A673 (cell line): ENCODE data around the gene DMRT3. TPM values are rescaled to one million over a fixed set of nuclear protein-coding genes. Genes with fewer than 3 reads are reported as not detected.

Experiments used
- BruUV-seq: library from RNA; stranded (reverse); fragments of 400-500 nt; replicated peaks from 2 replicates; lab custom pipeline; 2021; lab: Mats Ljungman, UMichigan
- CTCF ChIA-PET: fragments of 300-600 bp; sonication (Branson Sonifier 250); formaldehyde crosslinking; loops from one replicate; lab custom pipeline; 2022; ENCODE audit warnings: antibody characterized with exemption; lab: Charles Lee
- POLR2A ChIA-PET: fragments of 300-600 bp; sonication (Branson Sonifier 250); formaldehyde crosslinking; loops from one replicate; lab custom pipeline; 2022; ENCODE audit warnings: antibody characterized with exemption; ENCODE audit not compliant: low non-redundant PET; lab: Charles Lee
- DNase-seq: peaks from one replicate; pipeline ENCODE4 v3.0.0-alpha.2; 2015; ENCODE audit warnings: low spot score
- H3K27ac ChIP-seq: fragments of 200-600 bp; sonication (generic); 2 replicates; pipeline ENCODE4 v1.5.1; 2016; ENCODE audit warnings: mixed run types, low read depth, mild to moderate bottlenecking, mixed read lengths, antibody characterized with exemption, low read length; ENCODE audit not compliant: poor library complexity, severe bottlenecking
- H3K27me3 ChIP-seq: fragments of 200-600 bp; sonication (generic); replicated peaks from 2 replicates; pipeline ENCODE4 v1.6.1; 2017; ENCODE audit warnings: mixed run types, low read depth, mild to moderate bottlenecking, mixed read lengths, antibody characterized with exemption, low read length; ENCODE audit not compliant: insufficient read depth, poor library complexity
- H3K36me3 ChIP-seq: fragments of 200-600 bp; sonication (generic); 2 replicates; pipeline ENCODE4 v1.6.1; 2016; ENCODE audit warnings: mixed run types, mild to moderate bottlenecking, mixed read lengths, antibody characterized with exemption, low read length; ENCODE audit not compliant: insufficient read depth, poor library complexity, severe bottlenecking
- H3K4me1 ChIP-seq: fragments of 200-600 bp; sonication (generic); 2 replicates; pipeline ENCODE4 v1.6.1; 2017; ENCODE audit warnings: mixed run types, mild to moderate bottlenecking, mixed read lengths, antibody characterized with exemption, low read length; ENCODE audit not compliant: insufficient read depth, poor library complexity, severe bottlenecking
- H3K4me3 ChIP-seq: fragments of 200-600 bp; sonication (generic); 2 replicates; pipeline ENCODE4 v1.5.1; 2016; ENCODE audit warnings: low read depth, mixed run types, mild to moderate bottlenecking, mixed read lengths, low read length; ENCODE audit not compliant: poor library complexity, severe bottlenecking
- H3K9me3 ChIP-seq: fragments of 200-600 bp; sonication (generic); 2 replicates; pipeline ENCODE4 v1.6.1; 2016; ENCODE audit warnings: mixed run types, low read depth, mild to moderate bottlenecking, mixed read lengths, antibody characterized with exemption, low read length; ENCODE audit not compliant: poor library complexity, severe bottlenecking
- CTCF ChIP-seq: fragments of 300-800, 200-600 bp; sonication (generic); conservative IDR thresholded peaks from 2 replicates; pipeline ENCODE4 v1.5.1; 2017; ENCODE audit warnings: low read depth, mild to moderate bottlenecking, antibody characterized with exemption, low read length, moderate library complexity, mixed read lengths
- EZH2 ChIP-seq: fragments of 200-600 bp; sonication (generic); IDR thresholded peaks from 2 replicates; pipeline ENCODE4 v1.6.1; 2017; ENCODE audit warnings: borderline replicate concordance, low read depth, mild to moderate bottlenecking, mixed read lengths, antibody characterized with exemption, low read length; ENCODE audit not compliant: poor library complexity, severe bottlenecking
- intact Hi-C: fragments of 100-400 bp; cut with micrococcal nuclease; formaldehyde crosslinking; loops from one replicate; pipeline ENCODE4 v1.10.0; 2022; ENCODE audit not compliant: unreplicated experiment
- total RNA-seq: library from RNA; stranded (reverse); gene quantifications from 2 replicates; pipeline ENCODE4 v1.2.3, GENCODE V29; 2021

The DMRT3 gene
- total RNA-seq, 1 experiment from 2014 or later: not detected

- Histone ChIP-seq H3K27me3 (peaks cover 49% of the 10 kb centered on the region), H3K9me3 (no peaks in the 10 kb centered on the region), H3K27ac (no peak overlapping the region), H3K4me3 (no peak overlapping the region), H3K4me1 (no peaks in the 10 kb centered on the region), H3K36me3 (no peaks in the 10 kb centered on the region)
- no TSS peak for BruUV-seq
- POLR2A ChIA-PET: no interaction called here
- no peak for DNase-seq
- CTCF ChIA-PET: no interaction called here
- no peak for TF ChIP-seq CTCF
- TF ChIP-seq EZH2: no peak
- intact Hi-C loops: no loop called here
Observed at GRCh38 chr9:959914-960313, 16.5 kb upstream of the DMRT3 start.

- ChIA-PET CTCF (no interaction called here), POLR2A (no interaction called here)
- no peak overlapping the region for H3K27ac ChIP-seq
- TF ChIP-seq CTCF (no peak), EZH2 (no peak)
- no peaks in the 10 kb centered on the region for H3K9me3 ChIP-seq
- no TSS peak for BruUV-seq
- intact Hi-C loops: no loop called here
- no peaks in the 10 kb centered on the region for H3K36me3 ChIP-seq
- DNase-seq: no peak
- no peak overlapping the region for H3K4me3 ChIP-seq
- no peaks in the 10 kb centered on the region for H3K4me1 ChIP-seq
- H3K27me3 ChIP-seq: peaks cover 66% of the 10 kb centered on the region
Observed at GRCh38 chr9:962023-962422, 14.4 kb upstream of the DMRT3 start.

- no TSS peak for BruUV-seq
- ChIA-PET CTCF (no interaction called here), POLR2A (no interaction called here)
- peaks cover 96% of the 10 kb centered on the region for H3K27me3 ChIP-seq
- H3K27ac ChIP-seq: no peak overlapping the region
- H3K9me3 ChIP-seq: no peaks in the 10 kb centered on the region
- no peak overlapping the region for H3K4me3 ChIP-seq
- no peaks in the 10 kb centered on the region for H3K4me1 ChIP-seq
- H3K36me3 ChIP-seq: no peaks in the 10 kb centered on the region
- intact Hi-C loops: no loop called here
- no peak for DNase-seq
- TF ChIP-seq EZH2: no peak
- no peak for TF ChIP-seq CTCF
Observed at GRCh38 chr9:965497-965896, 11.0 kb upstream of the DMRT3 start.
